ENCODE results near the gene ABCC12.

DNA sequence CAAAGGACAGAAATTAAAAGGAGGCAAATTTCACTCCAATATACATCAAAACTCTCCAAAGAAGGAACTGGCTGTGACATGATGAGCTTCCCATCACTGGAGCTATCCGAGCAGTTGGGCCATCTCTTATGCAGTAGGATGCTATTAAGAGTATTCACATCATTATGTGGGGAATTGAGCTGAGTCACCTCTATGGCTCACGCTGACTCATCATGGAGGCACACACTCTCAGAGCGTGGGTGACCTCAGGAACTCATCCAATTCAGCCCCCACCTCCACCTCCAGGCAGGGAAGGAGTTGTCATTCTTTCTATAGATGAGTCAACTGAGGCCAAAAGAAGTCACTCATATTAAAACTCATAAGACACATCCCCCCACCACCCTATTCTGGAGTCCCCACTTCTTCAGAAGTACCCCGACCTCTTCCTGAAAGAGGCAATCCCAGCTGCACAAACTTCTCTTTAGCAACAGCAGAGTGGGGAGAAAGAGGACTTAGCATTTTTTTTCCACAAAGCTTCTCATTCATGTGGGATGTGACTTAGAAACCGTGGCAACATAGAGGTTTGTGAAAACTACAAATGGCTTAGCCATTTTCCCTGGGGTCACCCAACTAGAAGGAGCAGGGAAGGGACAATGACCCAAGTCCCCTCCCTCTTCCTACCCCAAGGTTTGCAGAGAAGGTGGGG is 32.5 kb downstream of the ABCC12 start:
- TF ChIP-seq BHLHE40 (IDR thresholded peaks at IDR 0.05; ENCODE audit: borderline replicate concordance) = no peak
- TF ChIP-seq FOXA1 (IDR thresholded peaks at IDR 0.05) = no peak
- no peak for TF ChIP-seq LEF1 (IDR thresholded peaks at IDR 0.05; ENCODE audit: borderline replicate concordance)
- no peak for TF ChIP-seq FOXM1 (IDR thresholded peaks at IDR 0.05; ENCODE audit: borderline replicate concordance)
- TF ChIP-seq SUZ12 (IDR thresholded peaks at IDR 0.05) = no peak
- no peak for TF ChIP-seq HDGF (IDR thresholded peaks at IDR 0.05; ENCODE audit: borderline replicate concordance)
- TF ChIP-seq TARDBP (IDR thresholded peaks at IDR 0.05) = no peak
- no peak for TF ChIP-seq ZNF384 (IDR thresholded peaks at IDR 0.05)
- no peak for TF ChIP-seq ELF4 (IDR thresholded peaks at IDR 0.05)
